Esophagus muscularis mucosa (tissue), 4 donors: ENCODE results near the gene PDCL2. TPM values are rescaled to one million over a fixed set of nuclear protein-coding genes. Genes with fewer than 3 reads are reported as not detected.

Source experiments
- DNase-seq: peaks from one replicate; pipeline ENCODE4 v3.0.0-alpha.2; 2017; ENCODE audit errors: extremely low spot score
- H3K27ac ChIP-seq, 4 donors: fragments of 200-600 bp; sonication (generic); replicated peaks in 1 of 4; 1 replicate in 3 of 4; 2 replicates in 1 of 4; pipeline ENCODE4 v1.5.1; 2016 to 2019; ENCODE audit warnings: mild to moderate bottlenecking in 1 of 4
- H3K27me3 ChIP-seq, 4 donors: fragments of 200-600 bp; sonication (generic); one replicate each; pipeline versions ENCODE4 v1.5.1 to v1.6.0; 2016 to 2019
- H3K36me3 ChIP-seq, 4 donors: fragments of 200-600 bp; sonication (generic); one replicate each; pipeline ENCODE4 v1.5.1; 2016 to 2019
- H3K4me1 ChIP-seq, 4 donors: fragments of 200-600 bp; sonication (generic); one replicate each; pipeline ENCODE4 v1.5.1; 2016 to 2019
- H3K4me3 ChIP-seq, 4 donors: fragments of 200-600 bp; sonication (generic); 1 replicate in 2 of 4; 2 replicates in 2 of 4; pipeline ENCODE4 v1.5.1; 2016 to 2019; ENCODE audit warnings: mild to moderate bottlenecking in 4 of 4, moderate library complexity in 1 of 4
- H3K9me3 ChIP-seq, 4 donors: fragments of 200-600 bp; sonication (generic); 1 replicate in 3 of 4; 2 replicates in 1 of 4; pipeline ENCODE4 v1.5.1; 2016 to 2019
- EP300 ChIP-seq: sonication (generic); formaldehyde crosslinking; IDR thresholded peaks from one replicate; pipeline ENCODE4 v1.6.1; 2017; ENCODE audit warnings: antibody characterized with exemption
- POLR2A ChIP-seq: fragments of 450-650 bp; IDR thresholded peaks from one replicate; pipeline ENCODE4 v1.6.1; 2017; ENCODE audit warnings: antibody characterized with exemption, moderate library complexity, mild to moderate bottlenecking, low read depth
- POLR2AphosphoS5 ChIP-seq, 2 donors: sonication (generic); formaldehyde crosslinking; IDR thresholded peaks; one replicate each; pipeline ENCODE4 v1.6.1; 2017; ENCODE audit warnings: antibody characterized with exemption in 2 of 2
- WGBS: methylation state at CpG from one replicate; pipeline ENCODE4 v1.1.5; 2018; 5-methylcytosine and 5-hydroxymethylcytosine counted together
- intact Hi-C: fragments of 100-400 bp; cut with DNase I; formaldehyde crosslinking; loops from one replicate; pipeline ENCODE4 v1.15.1; 2023
- total RNA-seq, 4 donors: library from RNA; depleted of rRNA; stranded (reverse); fragments of >200 nt; gene quantifications; one replicate each; pipeline versions ENCODE4 v1.1.0 to v1.2.1, GENCODE V29; 2016
- TF ChIP-seq, protein P1 (sequence below), 3 experiments: fragments of 200-600 bp in 2 of 3; fragments of 450-650 bp in 1 of 3; sonication (generic) in 2 of 3; IDR thresholded peaks; one replicate each; pipeline ENCODE4 v1.5.1; 2017 to 2019; ENCODE audit warnings: antibody characterized with exemption in 3 of 3, mild to moderate bottlenecking in 2 of 3, moderate library complexity in 1 of 3

PDCL2 gene
- total RNA-seq, 4 donors from 2014 or later = not detected

DNA sequence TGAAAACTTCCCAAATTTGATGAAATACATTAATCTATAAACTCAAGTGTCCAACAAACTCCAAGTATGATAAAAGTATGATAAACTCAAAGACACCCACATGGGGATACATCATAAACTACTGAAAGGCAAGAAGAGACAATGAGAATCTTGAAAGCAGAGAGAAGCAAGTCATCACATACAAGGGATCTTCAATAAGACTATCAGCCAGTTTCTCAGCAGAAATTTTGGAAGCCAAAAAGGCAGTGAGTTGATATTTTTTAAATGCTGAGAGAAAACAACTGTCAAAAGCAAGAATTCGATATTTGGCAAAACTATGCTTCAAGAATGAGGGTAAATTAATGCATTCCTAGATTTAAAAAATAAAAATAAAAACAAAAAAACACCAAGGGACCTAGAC lies 16.5 kb downstream of the PDCL2 start:
- WGBS = 90% methylated on average over 1 of the region's 1 CpG
- intact Hi-C loops = no loop called here
- TF ChIP-seq EP300 (no peak), POLR2A (no peak), POLR2AphosphoS5 (IDR thresholded peaks at IDR 0.05) (no peak)
- TF ChIP-seq, protein P1, sequence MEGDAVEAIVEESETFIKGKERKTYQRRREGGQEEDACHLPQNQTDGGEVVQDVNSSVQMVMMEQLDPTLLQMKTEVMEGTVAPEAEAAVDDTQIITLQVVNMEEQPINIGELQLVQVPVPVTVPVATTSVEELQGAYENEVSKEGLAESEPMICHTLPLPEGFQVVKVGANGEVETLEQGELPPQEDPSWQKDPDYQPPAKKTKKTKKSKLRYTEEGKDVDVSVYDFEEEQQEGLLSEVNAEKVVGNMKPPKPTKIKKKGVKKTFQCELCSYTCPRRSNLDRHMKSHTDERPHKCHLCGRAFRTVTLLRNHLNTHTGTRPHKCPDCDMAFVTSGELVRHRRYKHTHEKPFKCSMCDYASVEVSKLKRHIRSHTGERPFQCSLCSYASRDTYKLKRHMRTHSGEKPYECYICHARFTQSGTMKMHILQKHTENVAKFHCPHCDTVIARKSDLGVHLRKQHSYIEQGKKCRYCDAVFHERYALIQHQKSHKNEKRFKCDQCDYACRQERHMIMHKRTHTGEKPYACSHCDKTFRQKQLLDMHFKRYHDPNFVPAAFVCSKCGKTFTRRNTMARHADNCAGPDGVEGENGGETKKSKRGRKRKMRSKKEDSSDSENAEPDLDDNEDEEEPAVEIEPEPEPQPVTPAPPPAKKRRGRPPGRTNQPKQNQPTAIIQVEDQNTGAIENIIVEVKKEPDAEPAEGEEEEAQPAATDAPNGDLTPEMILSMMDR (IDR thresholded peaks at IDR 0.05) = no peak

GRCh38 chr4:55574252-55574651 lies 17.8 kb downstream of the PDCL2 start:
- Histone ChIP-seq H3K4me1 (no peaks in the 10 kb centered on the region), H3K27me3 (no peaks in the 10 kb centered on the region), H3K27ac (no peak overlapping the region), H3K36me3 (no peaks in the 10 kb centered on the region), H3K4me3 (no peak overlapping the region), H3K9me3 (peaks cover 0 to 38% (median 27%) of the 10 kb centered on the region in 4 donors)
- no peak for DNase-seq
- TF ChIP-seq POLR2AphosphoS5 (IDR thresholded peaks at IDR 0.05) (no peak), POLR2A (no peak), EP300 (no peak)
- TF ChIP-seq, protein P1 (IDR thresholded peaks at IDR 0.05) = no peak
- intact Hi-C loops = no loop called here
- WGBS = 83% methylated on average over 1 of the region's 1 CpG

More for the DNA sequence above, 16.5 kb downstream of the PDCL2 start:
- Histone ChIP-seq H3K9me3 (peaks cover 0 to 38% (median 27%) of the 10 kb centered on the region in 4 donors), H3K27me3 (no peaks in the 10 kb centered on the region), H3K27ac (no peak overlapping the region), H3K36me3 (no peaks in the 10 kb centered on the region), H3K4me3 (no peak overlapping the region), H3K4me1 (no peaks in the 10 kb centered on the region)
- no peak for DNase-seq

GRCh38 chr4:55571806-55572205 lies 20.2 kb downstream of the PDCL2 start:
- H3K4me1 ChIP-seq = no peaks in the 10 kb centered on the region
- 93% methylated on average over 3 of the region's 3 CpGs for WGBS
- no peak overlapping the region for H3K4me3 ChIP-seq
- no peaks in the 10 kb centered on the region for H3K27me3 ChIP-seq
- no peaks in the 10 kb centered on the region for H3K36me3 ChIP-seq
- TF ChIP-seq EP300 (no peak), POLR2AphosphoS5 (IDR thresholded peaks at IDR 0.05) (no peak), POLR2A (no peak)
- TF ChIP-seq, protein P1 (IDR thresholded peaks at IDR 0.05) = no peak
- H3K9me3 ChIP-seq = peaks cover 0 to 25% (median 18%) of the 10 kb centered on the region in 4 donors
- H3K27ac ChIP-seq = no peak overlapping the region
- no peak for DNase-seq
- intact Hi-C loops = no loop called here

DNA sequence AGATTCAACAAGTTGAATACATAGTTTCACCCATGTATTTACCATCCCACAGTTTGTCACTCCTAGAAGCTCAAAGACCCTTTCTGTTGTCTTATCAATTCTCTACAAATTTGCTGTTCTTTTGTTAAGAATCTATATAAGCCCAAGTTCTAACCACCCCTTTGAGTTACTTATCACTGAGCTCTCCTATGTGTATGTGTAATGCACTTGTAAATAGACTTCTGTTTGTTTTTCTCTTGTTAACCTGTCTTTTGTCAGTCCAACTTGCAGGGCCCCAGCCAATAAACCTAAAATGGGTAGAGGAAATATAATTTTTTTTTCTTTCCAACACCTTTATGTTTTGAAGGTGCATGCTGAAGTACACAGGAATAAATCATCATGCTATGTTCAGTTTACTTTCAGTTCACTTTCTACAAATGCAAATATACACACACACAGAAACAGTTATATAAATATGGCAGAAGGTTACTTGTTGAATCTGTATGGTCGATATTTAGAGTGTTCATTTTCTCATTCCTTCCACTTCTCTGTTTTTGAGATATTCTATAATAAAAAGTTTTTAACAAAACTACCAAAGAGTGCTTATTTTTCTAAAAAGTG lies 23.0 kb downstream of the PDCL2 start:
- intact Hi-C loops = no loop called here
- 88% methylated on average over 1 of the region's 1 CpG for WGBS
- TF ChIP-seq, protein P1 (IDR thresholded peaks at IDR 0.05) = no peak
- TF ChIP-seq POLR2AphosphoS5 (IDR thresholded peaks at IDR 0.05) (no peak), EP300 (no peak), POLR2A (no peak)

GRCh38 chr4:55561889-55562288 lies 30.2 kb downstream of the PDCL2 start:
- H3K4me1 ChIP-seq = no peaks in the 10 kb centered on the region
- H3K4me3 ChIP-seq = no peak overlapping the region
- WGBS = 95% methylated on average over 1 of the region's 1 CpG
- no peaks in the 10 kb centered on the region for H3K27me3 ChIP-seq
- H3K36me3 ChIP-seq = no peaks in the 10 kb centered on the region
- no peak overlapping the region for H3K27ac ChIP-seq
- DNase-seq = no peak
- TF ChIP-seq, protein P1 (IDR thresholded peaks at IDR 0.05) = no peak
- TF ChIP-seq EP300 = no peak
- no peak for TF ChIP-seq POLR2A
- TF ChIP-seq POLR2AphosphoS5 (IDR thresholded peaks at IDR 0.05) = no peak
- intact Hi-C loops = no loop called here
- H3K9me3 ChIP-seq = no peaks in the 10 kb centered on the region

More for the DNA sequence above, 23.0 kb downstream of the PDCL2 start:
- Histone ChIP-seq H3K4me3 (no peak overlapping the region), H3K4me1 (no peaks in the 10 kb centered on the region), H3K27me3 (no peaks in the 10 kb centered on the region), H3K9me3 (no peaks in the 10 kb centered on the region), H3K27ac (no peak overlapping the region), H3K36me3 (no peaks in the 10 kb centered on the region)
- no peak for DNase-seq
